Measurements from ENCODE around the gene SPHK1.

DNA sequence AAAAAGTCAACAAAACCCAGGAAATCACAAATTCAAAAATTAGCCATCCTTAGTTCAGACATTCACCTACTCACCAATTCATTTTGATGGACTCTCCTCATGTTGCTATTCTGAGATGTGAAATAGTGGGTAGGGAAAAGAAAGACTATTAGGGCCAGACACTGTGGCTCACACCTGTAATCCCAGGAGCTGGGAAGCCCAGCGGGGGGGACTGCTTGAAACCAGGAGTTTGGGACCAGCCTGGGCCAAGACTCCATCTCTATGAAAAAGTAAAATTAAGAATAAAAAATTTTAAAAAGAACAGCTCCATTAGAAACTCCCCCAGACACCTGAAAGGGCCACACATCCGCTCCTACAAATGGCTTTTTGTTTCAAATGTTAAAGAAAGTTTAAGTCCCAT, 47.1 kb downstream of the SPHK1 start:
- TF ChIP-seq, protein P1, sequence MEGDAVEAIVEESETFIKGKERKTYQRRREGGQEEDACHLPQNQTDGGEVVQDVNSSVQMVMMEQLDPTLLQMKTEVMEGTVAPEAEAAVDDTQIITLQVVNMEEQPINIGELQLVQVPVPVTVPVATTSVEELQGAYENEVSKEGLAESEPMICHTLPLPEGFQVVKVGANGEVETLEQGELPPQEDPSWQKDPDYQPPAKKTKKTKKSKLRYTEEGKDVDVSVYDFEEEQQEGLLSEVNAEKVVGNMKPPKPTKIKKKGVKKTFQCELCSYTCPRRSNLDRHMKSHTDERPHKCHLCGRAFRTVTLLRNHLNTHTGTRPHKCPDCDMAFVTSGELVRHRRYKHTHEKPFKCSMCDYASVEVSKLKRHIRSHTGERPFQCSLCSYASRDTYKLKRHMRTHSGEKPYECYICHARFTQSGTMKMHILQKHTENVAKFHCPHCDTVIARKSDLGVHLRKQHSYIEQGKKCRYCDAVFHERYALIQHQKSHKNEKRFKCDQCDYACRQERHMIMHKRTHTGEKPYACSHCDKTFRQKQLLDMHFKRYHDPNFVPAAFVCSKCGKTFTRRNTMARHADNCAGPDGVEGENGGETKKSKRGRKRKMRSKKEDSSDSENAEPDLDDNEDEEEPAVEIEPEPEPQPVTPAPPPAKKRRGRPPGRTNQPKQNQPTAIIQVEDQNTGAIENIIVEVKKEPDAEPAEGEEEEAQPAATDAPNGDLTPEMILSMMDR (IDR thresholded peaks at IDR 0.05; ENCODE audit: extremely low read depth in 1 of 2, insufficient read depth in 1 of 2, low read depth in 1 of 2, low read length in 2 of 2), result no peak
- no peak for TF ChIP-seq POLR2AphosphoS5 (IDR thresholded peaks at IDR 0.05; ENCODE audit: insufficient read depth, low read depth, low read length)
- TF ChIP-seq MYC (IDR thresholded peaks at IDR 0.05; ENCODE audit: low read depth, low read length), result no peak
- TF ChIP-seq, protein P2, sequence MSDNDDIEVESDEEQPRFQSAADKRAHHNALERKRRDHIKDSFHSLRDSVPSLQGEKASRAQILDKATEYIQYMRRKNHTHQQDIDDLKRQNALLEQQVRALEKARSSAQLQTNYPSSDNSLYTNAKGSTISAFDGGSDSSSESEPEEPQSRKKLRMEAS (IDR thresholded peaks at IDR 0.05; ENCODE audit: insufficient read depth, insufficient read length), result no peak
- TF ChIP-seq POLR2A (IDR thresholded peaks at IDR 0.05; ENCODE audit: low read depth, low read length), result no peak
- no peak for TF ChIP-seq EZH2 (IDR thresholded peaks at IDR 0.05; ENCODE audit: borderline replicate concordance, low read depth, low read length, severe bottlenecking)
- no peak for TF ChIP-seq JUN (IDR thresholded peaks at IDR 0.05; ENCODE audit: borderline replicate concordance, insufficient read depth, insufficient read length, low read depth)
- TF ChIP-seq FOS (IDR thresholded peaks at IDR 0.05; ENCODE audit: borderline replicate concordance, insufficient read depth, low read length), result no peak
- TF ChIP-seq GATA2 (IDR thresholded peaks at IDR 0.05; ENCODE audit: insufficient read depth, insufficient read length, low read depth, low read length), result no peak

All from endothelial cell of umbilical vein (primary cell).